GM20000 (cell line): ENCODE measurements around the gene CDC34.

Experiments used
- DNase-seq: peaks from one replicate; pipeline ENCODE4 v3.0.0; 2012; ENCODE audit warnings: low spot score
- CTCF ChIP-seq: IDR thresholded peaks from 2 replicates; pipeline ENCODE4 v1.5.1; 2012; ENCODE audit warnings: mild to moderate bottlenecking, control low read depth; ENCODE audit errors: extremely low read depth, missing control alignments

Gene CDC34

GRCh38 chr19:488505-489417 lies 42.8 kb upstream of the CDC34 start:
- peak; percentile 100 for DNase-seq
- no peak for TF ChIP-seq CTCF

- no peak for TF ChIP-seq CTCF
- peak; percentile 67 for DNase-seq
Observed at GRCh38 chr19:489418-490196, 42.0 kb upstream of the CDC34 start.

GRCh38 chr19:491146-491741 lies 40.3 kb upstream of the CDC34 start:
- no peak for DNase-seq
- no peak for TF ChIP-seq CTCF

- TF ChIP-seq CTCF, result no peak
- no peak for DNase-seq
Observed at GRCh38 chr19:492091-492531, 39.4 kb upstream of the CDC34 start.

GRCh38 chr19:493391-494170 lies 38.0 kb upstream of the CDC34 start:
- TF ChIP-seq CTCF, result no peak
- no peak for DNase-seq

- DNase-seq, result no peak
- no peak for TF ChIP-seq CTCF
Observed at GRCh38 chr19:494171-495080, 37.1 kb upstream of the CDC34 start.
